NCI-H748 (cell line): ENCODE results near the gene TSPAN14.

ENCODE experiments used
- DNase-seq: peaks from one replicate; lab custom pipeline; 2025; ENCODE audit not compliant: unreplicated experiment; lab: John Stamatoyannopoulos, UW

The TSPAN14 gene

DNA sequence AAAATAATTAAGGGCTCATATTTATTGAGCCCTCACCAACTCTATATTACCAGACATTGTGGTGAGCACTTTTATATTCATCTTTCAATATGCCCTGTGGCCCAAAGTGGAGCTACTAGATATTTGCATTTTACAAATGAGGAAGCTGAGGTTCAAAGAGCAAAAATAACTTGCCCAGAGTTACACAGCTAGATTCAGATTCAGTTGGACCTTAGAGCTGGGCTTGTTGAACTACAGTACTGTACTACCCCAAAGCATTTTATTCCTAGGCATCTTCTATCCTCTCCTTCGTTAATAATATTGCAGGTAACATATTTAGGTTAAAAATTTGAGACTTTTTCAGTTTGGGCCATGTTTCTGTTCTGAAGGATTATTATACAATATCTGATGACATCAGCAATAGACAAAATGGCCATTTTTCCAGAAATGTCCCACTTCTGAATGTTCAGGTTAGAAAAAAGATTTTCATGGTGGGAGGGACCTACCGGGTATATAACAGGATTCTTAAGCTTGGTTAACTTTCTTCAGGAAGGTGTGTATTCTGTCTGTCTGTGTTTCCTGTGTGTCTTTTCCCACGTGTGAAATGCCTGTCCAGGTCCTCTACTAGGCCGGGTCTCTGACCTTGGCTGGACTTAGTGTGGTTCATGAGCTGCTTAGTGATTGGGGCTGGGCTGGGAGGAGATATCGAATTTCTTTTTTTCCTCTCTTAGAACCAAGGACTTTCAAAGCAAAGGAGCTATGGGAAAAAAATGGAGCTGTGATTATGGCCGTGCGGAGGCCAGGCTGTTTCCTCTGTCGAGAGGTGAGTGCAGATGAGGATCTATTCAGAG lies 32.2 kb upstream of the TSPAN14 start:
- no peak for DNase-seq

DNA sequence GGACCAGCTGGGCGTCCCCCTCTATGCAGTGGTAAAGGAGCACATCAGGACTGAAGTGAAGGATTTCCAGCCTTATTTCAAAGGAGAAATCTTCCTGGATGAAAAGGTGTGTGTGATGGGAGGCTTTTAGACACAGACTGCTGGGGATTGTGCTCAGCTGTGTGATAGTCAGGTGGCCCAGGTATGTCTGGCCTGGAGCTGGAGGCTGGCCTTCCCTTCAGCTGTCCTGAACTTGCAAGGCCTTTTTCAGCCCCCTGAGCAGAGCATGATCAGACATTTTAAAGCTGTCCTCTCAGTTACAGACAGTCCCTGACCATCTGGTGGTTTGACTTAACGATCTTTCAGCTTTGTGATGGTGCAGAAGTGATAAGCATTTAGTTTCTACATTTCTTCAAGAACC lies 28.2 kb upstream of the TSPAN14 start:
- no peak for DNase-seq

DNA sequence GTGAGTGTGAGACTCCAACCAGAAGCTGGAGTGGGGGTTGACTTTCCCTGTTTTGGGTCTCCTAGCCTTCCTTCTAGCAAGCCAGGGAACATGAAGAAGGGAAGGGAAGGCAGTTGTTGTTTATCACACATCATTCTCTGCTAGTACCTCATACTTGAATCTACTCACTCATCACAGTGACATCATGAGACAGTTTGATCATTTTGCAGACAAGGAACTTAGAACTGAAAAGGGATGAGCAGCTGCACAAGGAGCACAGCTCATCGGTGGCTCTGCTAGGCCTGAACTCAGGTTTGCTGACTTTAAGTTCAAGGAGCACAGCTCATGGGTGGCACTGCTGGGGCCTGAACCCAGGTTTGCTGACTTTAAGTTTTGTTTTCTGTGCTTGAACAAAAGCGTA lies 26.6 kb upstream of the TSPAN14 start:
- DNase-seq, result no peak

DNA sequence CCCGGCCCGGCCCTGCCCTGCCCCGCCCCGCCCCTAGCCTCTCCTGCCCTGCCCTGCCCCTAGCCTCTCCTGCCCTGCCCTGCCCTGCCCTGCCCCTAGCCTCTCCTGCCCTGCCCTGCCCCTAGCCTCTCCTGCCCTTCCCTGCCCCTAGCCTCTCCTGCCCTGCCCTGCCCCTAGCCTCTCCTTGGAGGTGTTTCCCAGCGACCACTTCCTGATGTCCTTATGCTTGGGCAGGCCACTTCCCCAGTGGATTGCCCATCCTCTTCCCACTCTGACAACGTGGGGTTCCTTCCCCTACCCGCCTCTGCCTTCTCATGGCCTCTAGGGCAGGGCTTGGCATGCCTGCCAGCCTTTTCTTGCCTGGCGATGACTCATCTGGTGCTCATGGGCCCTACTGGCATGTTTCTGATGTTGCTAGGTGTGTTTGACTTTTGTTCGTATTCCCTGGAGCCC lies 24.6 kb upstream of the TSPAN14 start:
- DNase-seq, result no peak

DNA sequence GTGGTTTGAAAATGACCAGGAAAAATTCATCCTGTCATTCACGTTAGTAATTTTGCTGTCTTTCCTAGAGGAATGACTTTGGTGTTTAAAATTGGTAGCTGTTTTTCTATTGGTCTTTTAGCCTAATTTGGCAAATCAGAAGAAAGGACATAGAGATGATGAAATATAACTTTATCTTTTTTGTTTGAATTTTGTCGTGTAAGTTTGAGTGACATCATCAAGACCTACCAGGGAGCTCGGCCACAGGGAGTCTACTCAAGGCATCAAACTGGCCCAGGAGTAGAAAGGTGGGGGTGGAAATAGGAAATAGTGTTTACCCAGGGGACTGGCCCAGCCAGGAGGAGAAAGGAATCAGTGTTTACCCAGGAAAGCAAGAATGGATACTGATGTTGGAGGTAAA lies 21.0 kb upstream of the TSPAN14 start:
- DNase-seq, result no peak

DNA sequence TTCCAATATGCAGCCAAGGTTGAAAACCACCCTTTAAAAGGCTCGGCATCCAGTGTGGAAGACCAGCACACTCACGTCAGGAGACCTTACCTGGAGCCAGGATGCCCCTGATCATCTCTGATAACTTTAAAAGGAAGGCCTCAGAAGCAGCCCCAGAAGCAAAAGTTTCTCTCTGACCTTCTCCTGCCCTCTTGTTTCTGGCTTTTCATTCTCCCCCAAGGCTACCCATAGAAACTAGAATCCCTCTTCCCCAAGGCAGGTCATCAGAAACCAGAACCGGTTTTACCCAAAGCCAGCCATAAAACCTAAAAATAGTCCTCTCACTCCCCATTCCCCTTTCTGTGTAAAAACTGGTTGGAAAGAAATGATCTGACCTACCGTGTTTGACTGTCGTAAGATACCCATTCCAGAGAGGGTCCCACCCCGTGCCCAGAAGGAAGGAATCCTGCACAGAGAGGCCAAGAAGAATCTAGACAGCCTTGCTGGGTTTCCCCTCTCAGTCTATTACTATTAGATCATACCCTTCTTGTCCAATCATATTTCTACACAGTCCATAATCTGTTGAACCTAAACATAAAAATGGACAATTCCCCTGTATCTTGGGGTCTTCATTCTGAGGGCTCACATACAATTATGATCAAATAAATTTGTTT lies 17.5 kb upstream of the TSPAN14 start:
- DNase-seq, result no peak

DNA sequence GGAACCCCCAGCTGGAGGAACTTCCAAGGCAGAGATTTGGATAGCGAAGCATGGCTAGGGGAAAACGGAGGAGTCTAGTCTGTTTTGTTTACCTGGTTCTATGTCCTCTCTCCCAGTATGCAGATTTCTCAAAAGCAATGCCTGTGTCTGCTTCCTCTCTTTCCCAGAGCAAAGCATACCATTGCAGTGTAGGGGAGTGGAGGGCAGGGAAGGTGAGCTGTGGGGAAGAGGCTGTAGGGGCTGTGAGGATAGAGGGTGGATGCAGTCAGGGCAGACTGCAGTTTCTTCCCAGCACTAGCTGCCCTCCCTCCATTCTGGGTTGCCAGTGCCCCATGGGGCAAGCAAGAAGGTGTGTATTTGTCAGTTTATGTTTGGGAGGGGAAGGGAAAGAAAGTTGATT lies 16.9 kb upstream of the TSPAN14 start:
- no peak for DNase-seq

DNA sequence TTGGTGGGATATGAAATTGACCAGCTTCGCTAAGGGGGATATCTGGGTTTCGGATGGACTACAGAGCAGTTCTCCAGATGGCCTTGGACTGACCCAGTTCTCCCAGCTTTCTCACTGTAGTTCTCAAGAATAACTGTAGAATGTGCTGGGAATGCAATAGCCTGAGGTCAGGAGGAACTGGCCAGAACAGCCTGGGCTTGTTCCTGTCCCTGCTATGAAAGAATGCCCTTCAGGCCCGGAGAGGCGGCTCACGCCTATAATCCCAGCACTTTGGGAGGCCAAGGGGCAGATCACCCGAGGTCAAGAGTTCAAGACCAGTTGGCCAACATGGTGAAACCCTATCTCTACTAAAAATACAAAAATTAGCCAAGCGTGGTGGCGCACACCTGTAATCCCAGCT lies 12.3 kb upstream of the TSPAN14 start:
- no peak for DNase-seq

DNA sequence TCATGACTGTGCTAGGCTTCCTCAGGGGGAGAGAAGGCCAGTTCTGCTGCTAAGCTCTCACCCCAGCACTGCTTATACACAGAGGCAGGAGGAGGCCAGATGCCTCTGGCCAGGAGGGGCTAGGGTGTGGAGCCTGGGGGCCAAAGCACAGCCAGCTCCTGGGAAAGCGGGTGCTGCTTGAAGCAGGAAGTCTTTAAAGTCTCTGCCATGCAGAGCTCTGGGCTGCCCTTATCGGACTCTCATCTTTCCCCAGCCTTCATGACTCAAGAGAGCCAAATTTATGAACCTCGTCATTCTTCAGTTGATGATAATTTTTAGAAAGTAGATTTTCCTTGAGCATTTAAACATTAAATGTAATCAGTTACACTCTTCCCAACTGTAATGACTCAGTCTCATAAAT lies 11.2 kb upstream of the TSPAN14 start:
- no peak for DNase-seq

DNA sequence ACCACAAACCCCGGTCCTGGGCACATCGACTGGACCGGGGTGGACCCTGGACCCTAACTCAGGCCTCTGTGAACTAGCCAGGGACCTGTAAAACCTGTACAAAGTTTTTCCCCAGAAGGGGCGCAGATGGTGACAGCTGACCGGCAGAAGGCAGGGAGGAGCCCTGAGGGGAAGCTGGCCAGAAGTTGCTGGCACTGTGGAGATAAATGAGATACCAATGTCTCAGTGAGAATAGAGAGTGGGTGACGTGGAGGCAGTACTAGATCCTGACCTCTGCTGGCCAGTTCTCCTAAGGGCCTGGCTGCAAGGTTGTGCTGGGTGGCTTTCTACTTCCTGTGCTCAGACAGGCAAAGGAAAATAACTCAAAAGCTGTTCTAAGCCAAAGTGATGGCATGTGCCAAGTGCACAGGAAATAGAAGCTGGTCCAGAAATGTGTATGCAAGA lies 10.6 kb upstream of the TSPAN14 start:
- no peak for DNase-seq

DNA sequence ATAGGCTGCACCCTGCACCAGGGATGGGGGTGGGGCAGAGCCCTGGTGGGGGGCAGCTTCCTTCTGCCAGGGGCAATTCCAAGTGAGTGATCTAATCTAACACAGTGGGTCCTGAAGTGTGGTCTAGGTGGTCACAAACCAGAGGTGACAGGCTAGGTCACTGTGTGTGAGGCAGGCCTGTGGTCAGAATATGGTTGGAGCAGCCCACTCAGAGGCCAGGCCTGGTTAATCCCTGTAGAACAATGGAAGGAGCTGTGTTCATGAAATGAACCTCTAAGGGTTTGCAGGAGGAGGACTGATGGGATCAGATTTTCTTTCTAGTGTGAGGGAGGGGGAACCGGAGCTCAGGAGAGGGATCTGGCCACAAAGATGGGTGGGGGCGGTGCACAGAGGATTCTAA lies 10.0 kb upstream of the TSPAN14 start:
- DNase-seq, result no peak

DNA sequence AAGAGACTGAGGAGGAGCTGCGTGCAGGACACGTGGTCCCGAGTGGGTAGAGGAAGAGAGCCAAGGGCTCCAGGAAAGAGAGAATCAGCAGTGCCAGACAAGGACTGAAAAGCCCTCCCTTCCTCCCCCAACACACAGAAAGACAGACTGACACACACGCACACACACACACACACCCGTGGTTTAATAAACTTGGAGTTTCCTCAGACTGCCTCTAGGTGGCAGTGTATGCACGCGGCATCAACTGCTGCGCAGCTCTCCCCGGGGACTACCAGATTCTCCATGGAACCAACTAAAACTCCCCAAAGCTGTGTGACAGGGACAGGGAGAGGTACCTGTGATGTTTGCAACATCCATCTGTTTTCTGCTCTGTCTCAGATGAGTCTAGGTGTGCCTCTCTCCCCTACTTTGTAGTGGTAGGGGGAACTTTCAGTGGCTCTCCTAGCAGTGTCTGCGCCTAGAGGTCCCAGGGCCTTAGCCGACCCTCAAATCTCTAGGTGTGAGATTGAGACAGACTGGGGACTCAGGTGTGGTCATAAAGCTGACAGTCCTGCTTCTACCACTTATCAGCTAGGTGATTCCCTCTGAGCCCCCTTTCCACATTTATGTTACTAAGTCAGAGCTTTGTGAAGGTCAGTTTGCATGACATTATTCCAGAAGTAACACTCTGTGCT lies 9.3 kb upstream of the TSPAN14 start:
- peak; percentile 21 for DNase-seq

DNA sequence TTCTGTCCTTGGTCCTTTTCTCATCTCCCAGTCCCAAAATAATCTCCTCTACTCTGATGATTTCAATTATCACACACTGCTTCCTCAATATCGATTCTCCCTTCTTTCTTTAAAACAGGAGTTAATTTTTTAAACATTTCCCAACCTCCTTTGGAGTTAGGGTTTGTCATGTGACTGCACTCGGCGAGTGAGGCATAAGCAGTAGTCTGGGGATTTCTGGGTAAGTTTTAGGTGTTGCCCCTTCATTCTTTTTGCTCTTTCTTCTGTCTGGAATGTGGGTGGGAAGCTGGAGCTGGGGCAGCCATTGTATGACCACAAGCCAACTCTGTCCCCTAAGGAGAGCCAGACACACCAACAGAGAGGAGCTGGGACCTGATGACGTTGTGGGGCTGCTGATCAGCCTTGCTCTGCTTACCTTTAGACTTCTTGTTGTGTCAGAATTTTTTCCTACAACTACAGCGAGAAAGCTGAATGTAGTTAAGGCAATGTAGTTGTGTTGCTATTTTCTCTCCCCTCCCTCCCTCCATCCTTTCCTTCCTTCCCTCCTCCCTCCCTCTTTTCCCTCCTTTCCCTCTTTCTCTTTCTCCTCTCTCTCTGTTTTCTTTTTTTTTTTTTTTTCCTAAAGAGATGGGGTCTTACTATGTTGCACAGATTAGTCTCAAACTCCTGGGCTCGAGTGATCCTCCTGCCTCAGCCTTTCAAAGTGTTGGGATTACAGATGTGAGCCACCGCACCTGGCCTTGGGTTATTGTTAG lies 6.5 kb upstream of the TSPAN14 start:
- no peak for DNase-seq

DNA sequence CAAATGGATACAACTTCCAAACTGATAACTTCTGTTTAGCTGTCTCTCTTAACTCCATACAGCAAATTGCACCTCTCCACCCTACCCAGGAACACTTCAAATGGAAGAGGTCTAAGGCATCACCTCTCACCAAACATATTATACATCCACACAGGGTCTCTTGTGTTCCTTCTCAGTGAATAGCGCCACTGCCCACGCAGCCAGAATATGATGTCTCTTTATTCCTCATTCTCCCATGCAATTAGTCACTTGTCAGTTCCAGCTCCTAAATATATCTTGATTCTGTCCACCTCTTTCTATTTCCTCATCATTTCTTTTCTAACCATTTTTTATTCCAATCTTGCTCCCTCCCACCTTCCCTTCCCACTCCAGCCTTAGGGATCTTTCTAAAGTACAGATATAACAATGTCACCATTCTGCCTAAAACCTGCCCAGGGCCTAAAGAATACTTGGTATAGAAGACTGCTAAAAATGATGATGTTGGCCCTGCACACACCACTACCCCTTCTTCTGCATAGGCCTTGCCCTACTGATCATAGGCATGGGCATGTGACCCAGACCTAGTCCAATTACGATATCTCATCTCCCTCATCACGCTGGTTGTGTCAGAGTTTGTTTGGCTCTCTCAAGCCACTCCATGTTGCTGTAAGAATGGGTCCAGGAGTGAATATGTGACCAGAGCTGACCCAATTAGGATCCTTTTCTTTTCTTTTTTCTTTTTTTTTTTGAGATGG lies 5.7 kb upstream of the TSPAN14 start:
- no peak for DNase-seq

DNA sequence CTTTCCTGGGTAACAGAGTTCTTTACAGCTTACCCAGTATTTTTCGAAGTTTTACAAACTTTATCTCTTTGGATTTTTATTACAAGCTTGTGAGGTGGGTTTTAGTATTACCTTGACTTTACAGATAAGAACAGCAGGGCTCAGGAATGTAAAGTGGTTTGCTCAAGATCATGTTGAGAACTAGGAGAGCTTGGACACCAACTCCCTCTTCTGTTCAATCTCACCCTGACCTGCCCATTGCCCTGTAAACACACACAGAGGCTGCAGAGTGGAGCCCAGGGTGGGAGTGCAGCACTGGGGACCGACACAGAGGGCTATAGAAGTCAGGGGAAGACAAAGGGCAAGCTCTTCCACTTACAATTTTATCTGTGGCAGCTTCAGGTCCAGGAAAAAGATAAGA lies 4.6 kb upstream of the TSPAN14 start:
- DNase-seq, result no peak

DNA sequence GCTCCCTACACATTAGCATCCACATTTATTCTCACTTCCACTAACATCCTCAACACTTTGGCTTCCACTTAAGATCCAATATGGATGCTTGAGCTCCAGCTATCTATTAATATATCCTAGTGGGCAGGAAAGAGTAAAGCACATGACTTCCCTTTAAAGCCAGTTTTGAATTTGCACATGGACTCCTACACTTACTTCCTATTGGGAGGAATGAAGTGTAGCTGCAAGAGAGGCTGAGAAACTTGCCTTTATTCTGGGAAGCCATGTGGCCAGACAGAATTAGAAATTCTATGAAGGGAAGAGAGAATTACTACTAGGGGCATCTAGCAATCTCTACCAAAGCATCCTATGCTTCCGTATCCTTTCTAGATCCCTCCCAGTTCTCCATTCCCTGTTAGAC lies 3.0 kb upstream of the TSPAN14 start:
- DNase-seq, result no peak

DNA sequence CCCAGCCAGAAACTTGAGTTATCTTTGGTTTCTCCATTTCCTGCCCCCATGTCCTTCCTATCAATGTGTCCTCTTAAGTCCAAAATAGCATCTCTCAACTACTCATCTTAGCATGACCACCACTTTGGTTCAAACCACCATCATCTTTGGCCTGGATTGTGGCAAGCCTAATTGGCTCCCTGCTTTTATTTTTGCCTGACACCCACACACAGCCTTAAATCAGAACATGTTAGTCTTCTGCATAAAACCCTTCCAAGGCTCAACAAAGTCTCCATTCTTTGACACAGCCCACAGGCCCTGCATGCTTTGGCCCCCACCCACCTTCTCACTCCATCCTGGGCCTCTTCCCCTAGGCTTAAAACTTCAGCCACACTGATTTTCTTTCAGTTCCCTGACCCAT lies 2.0 kb upstream of the TSPAN14 start:
- DNase-seq, result no peak

DNA sequence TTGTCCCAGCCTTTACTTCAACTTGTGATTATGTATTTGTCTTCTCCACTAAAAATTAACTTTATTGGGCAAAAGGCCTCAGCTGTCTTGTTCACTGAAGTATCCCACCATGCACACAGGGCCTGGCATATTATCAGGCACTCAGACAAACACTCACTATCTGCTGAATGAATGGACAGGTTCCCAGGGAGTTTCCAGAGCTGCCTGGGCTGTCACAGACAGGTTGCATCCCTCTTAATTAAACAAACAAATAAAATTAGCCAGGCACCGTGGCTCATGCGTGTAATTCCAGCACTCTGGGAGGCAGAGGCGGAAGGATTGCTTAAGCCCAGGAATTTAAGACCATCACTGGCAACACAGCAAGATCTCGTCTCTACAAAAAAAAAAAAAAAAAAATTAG lies 1.5 kb upstream of the TSPAN14 start:
- DNase-seq, result no peak

DNA sequence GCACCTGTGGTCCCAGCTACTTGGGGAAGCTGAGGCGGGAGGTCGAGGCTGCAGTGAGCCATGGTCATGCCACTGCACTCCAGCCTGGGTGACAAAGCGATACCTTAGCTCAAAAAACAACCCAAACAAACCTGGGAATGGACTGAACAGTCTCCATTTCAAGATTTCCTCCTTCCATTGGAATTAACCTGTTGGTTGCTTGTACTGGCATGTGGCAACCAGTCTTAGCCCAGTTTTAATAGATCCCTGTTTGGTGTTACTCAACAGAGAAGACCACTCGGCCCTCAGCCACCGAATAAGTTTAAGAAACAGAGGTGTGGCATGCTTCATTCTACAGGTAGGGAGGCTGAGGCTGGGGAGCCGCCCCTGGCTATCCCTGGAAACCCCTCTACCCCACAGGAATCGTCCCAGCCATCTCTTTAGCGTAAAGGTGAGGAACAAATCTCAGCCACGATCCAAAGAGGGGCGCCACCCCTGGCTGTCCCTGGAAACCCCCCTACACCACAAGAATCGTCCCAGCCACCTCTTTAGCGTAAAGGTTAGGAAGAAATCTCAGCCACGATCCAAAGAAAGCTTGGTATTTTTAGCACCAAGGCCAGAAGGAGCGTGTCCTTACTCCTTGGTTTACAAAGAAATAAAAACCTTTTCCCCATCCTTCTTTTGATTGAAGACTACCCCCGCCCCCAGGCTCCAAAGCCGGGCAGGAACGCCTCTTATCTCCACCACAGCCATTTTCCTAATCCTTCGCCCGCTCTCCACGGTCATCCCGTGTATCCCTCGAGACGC lies 861 bp upstream of the TSPAN14 start:
- no peak for DNase-seq
